Thoracic aorta (tissue), 2 donors: ENCODE data around the gene PDCL3. TPM values are rescaled to one million over a fixed set of nuclear protein-coding genes. Genes with fewer than 3 reads are reported as not detected.
A peak's percentile ranks its signal among the peaks of the same experiment; 100 is the strongest.

Source experiments
- ATAC-seq: fragments of 150-250 bp; one replicate; pipeline ENCODE4 v1.8.0; 2017; ENCODE audit warnings: low read depth; ENCODE audit not compliant: insufficient number of reproducible peaks, low FRiP score
- DNase-seq: peaks from one replicate; pipeline ENCODE4 v3.0.0-alpha.2; 2020; ENCODE audit warnings: low spot score
- H3K27ac ChIP-seq, 2 donors: fragments of 200-600 bp; sonication (generic); 1 replicate in 1 of 2; 2 replicates in 1 of 2; pipeline ENCODE4 v1.5.1; 2016; ENCODE audit warnings: mild to moderate bottlenecking in 2 of 2, moderate library complexity in 2 of 2
- H3K27me3 ChIP-seq: fragments of 200-600 bp; sonication (generic); replicated peaks from 2 replicates; pipeline ENCODE4 v1.6.0; 2016; ENCODE audit warnings: mild to moderate bottlenecking; ENCODE audit not compliant: insufficient read depth
- H3K36me3 ChIP-seq: fragments of 200-600 bp; sonication (generic); one replicate; pipeline ENCODE4 v1.5.1; 2016
- H3K4me1 ChIP-seq, 2 donors: fragments of 200-600 bp; sonication (generic); 1 replicate in 1 of 2; 2 replicates in 1 of 2; pipeline versions ENCODE4 v1.5.1 to v1.6.0; 2016; ENCODE audit warnings: low read depth in 2 of 2, mild to moderate bottlenecking in 1 of 2; ENCODE audit not compliant: control insufficient read depth in 1 of 2
- H3K4me3 ChIP-seq: fragments of 200-600 bp; sonication (generic); 2 replicates; pipeline ENCODE4 v1.5.1; 2016; ENCODE audit warnings: mild to moderate bottlenecking
- H3K9me3 ChIP-seq: fragments of 200-600 bp; sonication (generic); 2 replicates; pipeline ENCODE4 v1.5.1; 2016
- CTCF ChIP-seq: fragments of 200-600 bp; sonication (generic); IDR thresholded peaks from one replicate; pipeline ENCODE4 v1.5.1; 2019; ENCODE audit warnings: antibody characterized with exemption
- total RNA-seq, 2 donors: library from RNA; depleted of rRNA; stranded (reverse); fragments of >200 nt; gene quantifications; one replicate each; pipeline versions ENCODE4 v1.1.0 to v1.2.3, GENCODE V29; 2016

The PDCL3 gene
- total RNA-seq, 2 donors from 2014 or later: 7.5 to 13.4 TPM

- TF ChIP-seq CTCF: no peak
- Histone ChIP-seq H3K4me1 (peaks cover 6% of the 10 kb centered on the region in 2 donors), H3K27ac (no peak overlapping the region), H3K36me3 (peaks cover 46% of the 10 kb centered on the region), H3K27me3 (no peaks in the 10 kb centered on the region), H3K9me3 (no peaks in the 10 kb centered on the region), H3K4me3 (no peak overlapping the region)
- DNase-seq: no peak
- no peak for ATAC-seq
These were observed 6.2 kb downstream of the PDCL3 start for GRCh38 chr2:100568989-100569388.

- Histone ChIP-seq H3K27me3 (no peaks in the 10 kb centered on the region), H3K4me1 (no peaks in the 10 kb centered on the region), H3K36me3 (peaks cover 40% of the 10 kb centered on the region), H3K27ac (no peak overlapping the region), H3K9me3 (no peaks in the 10 kb centered on the region), H3K4me3 (no peak overlapping the region)
- TF ChIP-seq CTCF: no peak
- DNase-seq (no peak), ATAC-seq (no peak)
These were observed 8.9 kb downstream of the PDCL3 start for GRCh38 chr2:100571668-100572067.

DNA sequence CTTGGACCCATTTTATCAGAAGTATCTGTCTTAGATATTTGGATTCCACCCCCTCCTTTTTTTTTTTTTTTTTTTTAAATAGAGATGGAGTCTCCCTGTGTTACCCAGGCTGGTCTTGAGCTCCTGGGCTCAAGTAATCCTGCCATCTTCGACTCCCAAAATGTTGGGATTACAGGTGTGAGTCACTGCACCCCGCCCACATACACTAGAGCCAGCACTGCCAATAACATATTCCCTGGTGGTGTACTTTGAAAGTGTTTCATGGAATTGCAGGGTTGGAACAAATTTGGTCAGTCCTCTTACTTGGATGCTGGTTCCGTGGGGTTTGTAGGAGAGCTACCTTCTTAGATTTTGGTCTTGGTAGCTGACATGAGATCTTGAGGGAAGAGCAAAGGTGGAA lies 15.0 kb downstream of the PDCL3 start:
- no peaks in the 10 kb centered on the region for H3K36me3 ChIP-seq

DNA sequence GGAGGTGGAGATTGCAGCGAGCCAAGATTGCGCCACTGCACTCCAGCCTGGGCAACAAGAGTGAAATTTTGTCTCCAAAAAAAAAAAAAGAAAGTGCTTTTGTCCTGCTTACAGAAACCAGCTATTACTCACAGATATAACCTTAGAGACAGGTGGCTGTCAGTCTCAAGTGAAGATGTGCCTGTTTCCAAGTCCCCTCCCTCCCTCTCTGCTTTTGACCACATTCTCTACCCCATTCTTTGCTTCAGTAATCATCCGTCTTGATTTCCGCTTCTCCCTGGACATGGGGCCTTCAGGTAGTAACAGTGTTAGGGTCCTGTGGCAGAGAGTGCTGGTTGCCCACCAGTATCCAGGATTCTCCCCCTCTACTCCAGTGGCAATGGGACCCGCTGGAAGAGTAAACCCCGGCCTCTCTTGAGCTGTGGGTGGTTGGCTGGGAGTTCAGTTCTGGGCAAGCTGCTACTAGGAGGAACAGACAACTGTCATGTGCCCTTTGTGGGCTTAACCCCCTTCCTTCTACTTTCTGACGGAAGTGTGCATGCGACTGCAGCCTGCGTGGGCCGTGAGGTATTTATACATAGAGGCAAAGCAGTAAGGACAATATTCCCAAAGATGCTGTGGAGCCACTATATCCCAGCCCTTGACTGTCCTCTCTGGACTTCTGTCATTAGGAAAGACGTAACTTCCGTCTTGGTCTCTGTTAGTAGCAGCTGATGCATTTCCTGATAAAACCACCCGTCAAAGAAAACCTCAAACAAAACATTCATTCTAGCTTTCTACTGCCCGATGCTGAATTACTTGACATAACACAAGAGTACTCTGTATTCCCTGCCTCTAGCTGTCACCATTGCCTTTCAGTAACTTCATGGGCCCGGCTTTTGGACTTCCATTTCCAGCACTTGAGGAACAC lies 17.8 kb downstream of the PDCL3 start:
- no peaks in the 10 kb centered on the region for H3K36me3 ChIP-seq
- peak overlapping the region in 1 of 2 donors; percentile 3 for H3K27ac ChIP-seq
- no peak for TF ChIP-seq CTCF
- no peak for DNase-seq
- no peaks in the 10 kb centered on the region for H3K9me3 ChIP-seq
- H3K4me3 ChIP-seq: peak overlapping the region; percentile 21
- peaks cover 0 to 13% of the 10 kb centered on the region in 2 donors for H3K4me1 ChIP-seq
- no peaks in the 10 kb centered on the region for H3K27me3 ChIP-seq
- peak; percentile 62 for ATAC-seq

More for the DNA sequence above, 15.0 kb downstream of the PDCL3 start:
- DNase-seq (no peak), ATAC-seq (no peak)
- no peak for TF ChIP-seq CTCF
- Histone ChIP-seq H3K27ac (no peak overlapping the region), H3K4me3 (no peak overlapping the region), H3K4me1 (peaks cover 0 to 13% of the 10 kb centered on the region in 2 donors), H3K27me3 (no peaks in the 10 kb centered on the region), H3K9me3 (no peaks in the 10 kb centered on the region)

DNA sequence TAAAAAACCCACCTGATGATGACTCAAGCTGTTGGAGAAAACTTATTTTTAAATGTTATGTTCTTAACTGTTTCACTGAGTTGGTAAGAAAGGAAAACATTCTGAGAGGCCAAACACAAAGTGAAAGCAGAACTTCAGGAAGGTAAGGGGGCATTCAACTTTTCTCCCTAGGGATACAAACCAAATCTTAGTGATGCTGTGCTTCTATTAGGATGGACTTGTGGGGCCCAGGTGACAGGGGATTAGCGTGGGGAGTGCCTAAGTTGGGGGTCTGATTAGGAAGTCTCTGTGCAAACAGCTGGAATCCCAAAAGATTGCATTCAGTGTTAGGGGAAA lies 18.5 kb downstream of the PDCL3 start:
- Histone ChIP-seq H3K4me1 (peaks cover 0 to 13% of the 10 kb centered on the region in 2 donors), H3K36me3 (no peaks in the 10 kb centered on the region), H3K27me3 (no peaks in the 10 kb centered on the region), H3K9me3 (no peaks in the 10 kb centered on the region), H3K27ac (peak overlapping the region in 1 of 2 donors; percentile 3), H3K4me3 (peak overlapping the region; percentile 21)
- no peak for TF ChIP-seq CTCF
- DNase-seq (no peak), ATAC-seq (no peak)
